GM12873 (cell line): ENCODE data around the gene DYNC1I1.

ENCODE experiments used
- TF ChIP-seq, protein P1 (sequence below): IDR thresholded peaks from 2 replicates; pipeline ENCODE4 v1.5.1; 2012; ENCODE audit warnings: low read depth, mild to moderate bottlenecking, moderate library complexity, low read length, control low read depth; ENCODE audit not compliant: insufficient read depth; ENCODE audit errors: missing control alignments

DYNC1I1 gene

DNA sequence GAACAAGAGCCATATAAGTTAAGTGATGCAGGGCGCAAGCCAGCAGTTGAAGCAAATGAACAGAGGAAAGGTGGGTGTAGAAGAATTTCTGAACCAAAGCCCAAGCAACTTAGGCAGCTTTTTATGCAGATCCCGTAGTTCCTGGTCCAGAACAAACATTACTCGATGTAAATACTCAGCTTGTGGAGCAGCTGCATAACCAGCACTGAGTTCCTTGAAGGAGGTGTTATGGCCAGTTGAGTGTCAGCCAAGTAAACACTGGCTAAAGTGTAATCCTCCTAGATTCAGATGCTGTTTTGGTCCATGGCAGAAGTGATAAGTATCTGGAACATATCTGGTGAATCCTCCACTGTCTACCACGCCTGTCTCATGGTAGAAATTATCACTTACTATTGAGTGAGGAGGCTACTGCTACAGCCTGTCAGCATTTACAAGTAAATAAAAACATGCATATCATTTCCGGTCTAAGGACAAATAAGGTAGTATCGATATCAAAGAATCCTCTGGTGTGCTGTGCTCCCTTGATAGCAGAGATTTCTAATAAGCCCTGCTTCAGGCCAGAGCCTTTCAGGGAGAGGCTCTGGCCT is 213.9 kb downstream of the DYNC1I1 start:
- TF ChIP-seq, protein P1, sequence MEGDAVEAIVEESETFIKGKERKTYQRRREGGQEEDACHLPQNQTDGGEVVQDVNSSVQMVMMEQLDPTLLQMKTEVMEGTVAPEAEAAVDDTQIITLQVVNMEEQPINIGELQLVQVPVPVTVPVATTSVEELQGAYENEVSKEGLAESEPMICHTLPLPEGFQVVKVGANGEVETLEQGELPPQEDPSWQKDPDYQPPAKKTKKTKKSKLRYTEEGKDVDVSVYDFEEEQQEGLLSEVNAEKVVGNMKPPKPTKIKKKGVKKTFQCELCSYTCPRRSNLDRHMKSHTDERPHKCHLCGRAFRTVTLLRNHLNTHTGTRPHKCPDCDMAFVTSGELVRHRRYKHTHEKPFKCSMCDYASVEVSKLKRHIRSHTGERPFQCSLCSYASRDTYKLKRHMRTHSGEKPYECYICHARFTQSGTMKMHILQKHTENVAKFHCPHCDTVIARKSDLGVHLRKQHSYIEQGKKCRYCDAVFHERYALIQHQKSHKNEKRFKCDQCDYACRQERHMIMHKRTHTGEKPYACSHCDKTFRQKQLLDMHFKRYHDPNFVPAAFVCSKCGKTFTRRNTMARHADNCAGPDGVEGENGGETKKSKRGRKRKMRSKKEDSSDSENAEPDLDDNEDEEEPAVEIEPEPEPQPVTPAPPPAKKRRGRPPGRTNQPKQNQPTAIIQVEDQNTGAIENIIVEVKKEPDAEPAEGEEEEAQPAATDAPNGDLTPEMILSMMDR = no peak

DNA sequence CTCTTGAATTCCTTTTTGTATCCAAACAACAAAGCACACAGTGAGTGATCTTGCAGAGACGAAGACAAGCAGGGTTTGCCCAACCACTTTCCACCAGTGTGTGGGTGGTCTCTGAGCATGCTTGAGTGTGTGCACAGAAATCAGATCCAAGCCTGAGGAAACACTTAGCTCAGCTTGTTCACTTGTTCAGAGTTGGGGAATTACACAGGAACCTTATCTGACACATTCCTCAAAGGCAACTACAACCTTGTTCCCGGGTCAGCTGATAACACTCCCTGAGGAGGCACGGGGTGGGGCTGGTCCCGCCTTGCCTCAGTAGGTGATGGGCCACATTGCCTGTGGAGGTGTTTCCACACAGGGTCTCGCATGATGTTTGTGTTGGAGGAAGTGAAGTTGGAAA is 216.9 kb downstream of the DYNC1I1 start:
- TF ChIP-seq, protein P1 = no peak

DNA sequence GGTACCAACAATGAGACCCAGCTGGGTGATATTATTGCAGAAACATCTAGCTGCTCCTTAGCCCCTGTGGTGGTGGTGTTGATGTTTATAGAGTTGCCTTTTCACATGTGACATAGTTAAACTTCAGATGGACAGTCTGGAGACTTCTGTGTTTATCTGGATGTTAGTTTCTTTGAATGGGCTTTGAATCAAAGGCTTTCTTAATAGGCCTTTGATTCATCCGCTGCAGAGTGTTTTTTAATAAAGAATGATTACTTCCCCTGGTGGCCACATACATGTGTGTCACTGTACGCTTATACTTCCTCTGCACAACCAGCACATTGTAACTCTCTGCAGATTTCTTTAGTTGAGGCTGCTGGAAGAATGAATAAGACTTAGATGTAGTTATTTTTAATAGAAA is 221.0 kb downstream of the DYNC1I1 start:
- TF ChIP-seq, protein P1 = peak; percentile 4

DNA sequence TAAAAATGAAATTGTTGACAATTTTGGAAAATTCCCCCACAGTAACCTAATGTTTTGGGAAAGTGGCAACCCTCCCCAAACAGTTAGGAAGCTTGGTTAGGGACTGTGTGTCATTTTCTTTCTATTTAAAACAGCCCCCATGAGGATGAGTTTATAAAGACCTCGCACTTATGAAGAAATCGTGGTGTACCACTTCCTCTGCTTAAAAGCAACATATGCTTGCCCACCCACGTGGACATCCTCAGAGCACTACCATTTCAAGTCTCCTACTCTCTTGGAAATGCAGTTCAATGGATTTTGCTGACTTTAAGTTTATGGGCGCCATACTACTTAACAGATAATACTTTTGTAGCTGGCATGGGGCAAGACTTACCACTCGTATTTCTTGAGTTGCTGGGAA is 223.8 kb downstream of the DYNC1I1 start:
- TF ChIP-seq, protein P1 = no peak

DNA sequence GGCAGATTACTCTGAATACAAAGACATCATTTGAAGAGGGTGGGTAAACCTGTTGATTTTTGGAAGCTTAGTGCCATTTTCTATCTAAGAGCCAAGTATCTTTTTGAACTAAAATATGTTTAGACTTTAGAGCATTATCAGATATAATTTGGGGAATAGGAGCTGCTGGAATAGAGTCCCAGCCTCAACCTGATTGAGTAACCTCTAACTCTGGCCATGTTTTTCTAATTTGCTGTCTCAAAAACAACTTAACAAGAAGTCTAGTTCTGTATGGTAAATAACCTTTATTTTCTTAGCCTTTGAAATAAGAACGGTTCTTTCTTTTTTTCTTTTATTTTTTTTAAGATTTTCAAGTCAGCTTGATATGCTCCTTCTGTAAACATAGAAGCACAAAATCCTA is 224.5 kb downstream of the DYNC1I1 start:
- TF ChIP-seq, protein P1 = no peak

DNA sequence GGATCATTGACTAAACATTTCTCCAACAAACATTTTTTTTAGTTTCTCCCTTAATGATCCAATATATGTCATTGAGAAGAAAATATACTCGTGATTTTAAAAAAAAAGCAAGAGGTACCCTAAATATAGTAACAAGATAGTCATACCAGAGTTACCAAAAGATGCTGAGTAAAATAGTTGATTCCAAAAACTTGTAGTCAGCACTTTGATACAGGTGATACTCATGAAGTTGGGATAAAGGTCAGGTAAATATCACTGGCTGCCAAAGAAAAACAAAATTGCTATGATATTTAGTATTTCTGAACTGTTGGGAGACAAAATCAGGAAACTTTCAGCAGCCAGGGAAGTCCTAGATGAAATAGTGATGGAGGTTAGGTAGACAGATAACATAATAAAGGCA is 225.3 kb downstream of the DYNC1I1 start:
- TF ChIP-seq, protein P1 = no peak

DNA sequence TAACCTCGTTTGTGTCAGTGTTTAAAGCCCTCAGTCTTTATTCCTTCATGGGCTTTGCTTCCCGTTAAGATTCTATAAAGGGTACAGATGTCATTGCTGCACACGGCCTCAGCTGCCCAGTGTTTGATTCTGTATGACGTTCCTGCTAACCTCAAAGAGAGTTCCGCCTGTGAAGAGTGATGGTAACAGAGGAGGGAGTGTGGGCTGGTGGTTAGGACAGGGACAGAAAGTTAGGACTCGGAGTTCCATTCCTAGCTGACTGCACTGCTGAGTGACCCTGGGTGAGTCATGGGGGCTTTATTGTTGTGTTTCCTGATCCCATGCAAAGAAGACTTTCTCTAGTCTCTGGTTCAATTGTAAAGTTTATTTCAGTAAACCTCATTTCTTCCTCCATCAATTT is 227.1 kb downstream of the DYNC1I1 start:
- TF ChIP-seq, protein P1 = no peak
